ENCODE results near the gene PIK3R2. TPM values are rescaled to one million over a fixed set of nuclear protein-coding genes. Genes with fewer than 3 reads are reported as not detected.

Gene PIK3R2
- total RNA-seq, 1 experiment from 2014 or later, result 37.6 TPM

DNA sequence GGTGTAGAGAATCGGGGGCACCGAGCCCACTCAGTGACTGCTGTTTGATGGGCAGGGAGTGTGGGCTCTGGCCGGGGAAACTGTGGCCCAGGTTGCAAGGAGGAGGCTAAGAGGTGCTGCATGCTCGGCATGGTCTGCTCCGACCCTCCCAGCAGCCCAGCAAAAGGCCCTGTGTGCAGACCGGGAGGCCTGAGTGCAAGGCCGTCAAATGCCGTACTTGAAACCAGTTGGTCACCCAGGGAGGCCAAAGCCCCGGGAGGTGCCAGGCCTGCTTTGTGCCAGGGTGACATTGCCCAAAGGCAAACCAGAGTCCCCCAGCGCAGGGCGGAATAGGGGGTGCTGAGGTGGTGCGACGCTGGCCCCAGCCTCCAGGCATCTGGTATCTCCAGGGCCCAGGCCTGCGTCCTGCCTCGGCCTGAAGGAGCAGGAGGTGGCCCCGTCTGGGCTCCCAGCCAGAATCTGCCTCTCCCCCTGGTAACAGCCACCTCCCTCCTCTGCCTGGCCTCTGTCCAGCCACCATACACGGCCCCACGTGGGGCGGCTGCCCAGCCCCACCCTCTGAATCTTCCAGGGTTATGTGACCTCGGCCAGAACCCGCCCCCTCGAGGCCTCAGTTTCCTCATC is 4.0 kb downstream of the PIK3R2 start:
- TF ChIP-seq POLR2AphosphoS5 (IDR thresholded peaks at IDR 0.05; ENCODE audit: low read depth, low read length), result no peak
- TF ChIP-seq, protein P1, sequence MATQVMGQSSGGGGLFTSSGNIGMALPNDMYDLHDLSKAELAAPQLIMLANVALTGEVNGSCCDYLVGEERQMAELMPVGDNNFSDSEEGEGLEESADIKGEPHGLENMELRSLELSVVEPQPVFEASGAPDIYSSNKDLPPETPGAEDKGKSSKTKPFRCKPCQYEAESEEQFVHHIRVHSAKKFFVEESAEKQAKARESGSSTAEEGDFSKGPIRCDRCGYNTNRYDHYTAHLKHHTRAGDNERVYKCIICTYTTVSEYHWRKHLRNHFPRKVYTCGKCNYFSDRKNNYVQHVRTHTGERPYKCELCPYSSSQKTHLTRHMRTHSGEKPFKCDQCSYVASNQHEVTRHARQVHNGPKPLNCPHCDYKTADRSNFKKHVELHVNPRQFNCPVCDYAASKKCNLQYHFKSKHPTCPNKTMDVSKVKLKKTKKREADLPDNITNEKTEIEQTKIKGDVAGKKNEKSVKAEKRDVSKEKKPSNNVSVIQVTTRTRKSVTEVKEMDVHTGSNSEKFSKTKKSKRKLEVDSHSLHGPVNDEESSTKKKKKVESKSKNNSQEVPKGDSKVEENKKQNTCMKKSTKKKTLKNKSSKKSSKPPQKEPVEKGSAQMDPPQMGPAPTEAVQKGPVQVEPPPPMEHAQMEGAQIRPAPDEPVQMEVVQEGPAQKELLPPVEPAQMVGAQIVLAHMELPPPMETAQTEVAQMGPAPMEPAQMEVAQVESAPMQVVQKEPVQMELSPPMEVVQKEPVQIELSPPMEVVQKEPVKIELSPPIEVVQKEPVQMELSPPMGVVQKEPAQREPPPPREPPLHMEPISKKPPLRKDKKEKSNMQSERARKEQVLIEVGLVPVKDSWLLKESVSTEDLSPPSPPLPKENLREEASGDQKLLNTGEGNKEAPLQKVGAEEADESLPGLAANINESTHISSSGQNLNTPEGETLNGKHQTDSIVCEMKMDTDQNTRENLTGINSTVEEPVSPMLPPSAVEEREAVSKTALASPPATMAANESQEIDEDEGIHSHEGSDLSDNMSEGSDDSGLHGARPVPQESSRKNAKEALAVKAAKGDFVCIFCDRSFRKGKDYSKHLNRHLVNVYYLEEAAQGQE (IDR thresholded peaks at IDR 0.05; ENCODE audit: insufficient read depth in 1 of 2, low read depth in 2 of 2, low read length in 1 of 2), result no peak
- TF ChIP-seq, protein P2, sequence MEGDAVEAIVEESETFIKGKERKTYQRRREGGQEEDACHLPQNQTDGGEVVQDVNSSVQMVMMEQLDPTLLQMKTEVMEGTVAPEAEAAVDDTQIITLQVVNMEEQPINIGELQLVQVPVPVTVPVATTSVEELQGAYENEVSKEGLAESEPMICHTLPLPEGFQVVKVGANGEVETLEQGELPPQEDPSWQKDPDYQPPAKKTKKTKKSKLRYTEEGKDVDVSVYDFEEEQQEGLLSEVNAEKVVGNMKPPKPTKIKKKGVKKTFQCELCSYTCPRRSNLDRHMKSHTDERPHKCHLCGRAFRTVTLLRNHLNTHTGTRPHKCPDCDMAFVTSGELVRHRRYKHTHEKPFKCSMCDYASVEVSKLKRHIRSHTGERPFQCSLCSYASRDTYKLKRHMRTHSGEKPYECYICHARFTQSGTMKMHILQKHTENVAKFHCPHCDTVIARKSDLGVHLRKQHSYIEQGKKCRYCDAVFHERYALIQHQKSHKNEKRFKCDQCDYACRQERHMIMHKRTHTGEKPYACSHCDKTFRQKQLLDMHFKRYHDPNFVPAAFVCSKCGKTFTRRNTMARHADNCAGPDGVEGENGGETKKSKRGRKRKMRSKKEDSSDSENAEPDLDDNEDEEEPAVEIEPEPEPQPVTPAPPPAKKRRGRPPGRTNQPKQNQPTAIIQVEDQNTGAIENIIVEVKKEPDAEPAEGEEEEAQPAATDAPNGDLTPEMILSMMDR (IDR thresholded peaks at IDR 0.05), result no peak
- TF ChIP-seq SIN3A (IDR thresholded peaks at IDR 0.05; ENCODE audit: borderline replicate concordance, insufficient read depth, low read depth, low read length), result no peak
- TF ChIP-seq TCF7L2 (IDR thresholded peaks at IDR 0.05; ENCODE audit: low read depth, low read length), result no peak
- ATAC-seq (0 out of 2 replicates have a peak, but pooled peaks have one; percentile 8), DNase-seq (ENCODE audit: low read depth, low spot score) (no peak)
- intact Hi-C loops (cut with micrococcal nuclease; ENCODE audit: unreplicated experiment), result no loop called here
- ChIA-PET POLR2A (no interaction called here), CTCF (interaction anchor here (0.5 kb wide), 1 partner anchor 50 kb away, joined by 3 read pairs; no protein-coding TSS in a partner anchor)
- H3K36me3 ChIP-seq (ENCODE audit: control insufficient read depth, insufficient read depth, low read length), result peaks cover 2% of the 10 kb centered on the region; the same call in 1 of the 2 replicates
- peak overlapping the region; percentile 48; the same call in 1 of the 2 replicates for H3K27ac ChIP-seq (ENCODE audit: low read length)
- H3K9me3 ChIP-seq (ENCODE audit: control insufficient read depth, insufficient read depth, low read depth, low read length), result no peaks in the 10 kb centered on the region
- TSS peak; percentile 63 for BruUV-seq (replicated peaks)
- no peaks in the 10 kb centered on the region for H3K27me3 ChIP-seq (ENCODE audit: control insufficient read depth, insufficient read depth, low read length)
- H3K4me3 ChIP-seq (ENCODE audit: low read depth in 2 of 2, low read length in 2 of 2), result no peak overlapping the region
- H3K4me1 ChIP-seq (ENCODE audit: control insufficient read depth, insufficient read depth, low read length), result peaks cover 22% of the 10 kb centered on the region
- in situ Hi-C loops (cut with HindIII; ENCODE audit: low pct_unique_long_range_greater_than_20kb, low sequenced_read_pairs), result no loop called here

DNA sequence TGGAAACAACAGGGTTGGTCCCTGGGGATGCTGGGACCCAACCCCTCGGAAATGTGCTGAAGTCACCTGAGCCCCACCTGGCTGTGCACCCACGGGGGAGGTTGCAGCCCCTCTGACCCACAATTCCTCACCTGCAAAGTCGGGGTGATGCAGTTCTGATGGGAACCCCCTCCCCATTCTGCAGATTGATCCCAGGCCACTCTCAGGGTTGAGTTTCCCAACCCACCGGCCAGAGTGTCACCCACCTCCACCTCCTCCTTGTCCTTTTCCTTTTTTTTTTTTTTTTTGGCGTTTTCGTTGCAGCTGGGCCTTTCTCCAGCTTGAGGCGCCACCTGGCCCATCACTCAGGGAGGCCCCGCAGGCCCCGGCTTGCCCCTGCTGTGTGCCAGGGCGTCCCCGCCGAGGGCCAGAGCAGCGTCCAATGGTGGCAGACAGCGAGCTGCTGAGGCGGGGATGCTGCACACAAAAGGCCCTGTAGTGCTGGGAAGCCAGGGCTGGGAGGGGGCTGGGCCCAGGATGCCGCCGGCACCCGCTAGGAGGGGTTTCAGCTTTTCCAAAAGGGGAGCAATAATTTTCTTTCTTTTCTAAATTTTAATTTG is 4.6 kb downstream of the PIK3R2 start:
- Histone ChIP-seq H3K36me3 (ENCODE audit: control insufficient read depth, insufficient read depth, low read length) (peaks cover 2% of the 10 kb centered on the region), H3K4me1 (ENCODE audit: control insufficient read depth, insufficient read depth, low read length) (peaks cover 22% of the 10 kb centered on the region), H3K27me3 (ENCODE audit: control insufficient read depth, insufficient read depth, low read length) (no peaks in the 10 kb centered on the region), H3K27ac (ENCODE audit: low read length) (peak overlapping the region; percentile 39; the same call in 1 of the 2 replicates), H3K9me3 (ENCODE audit: control insufficient read depth, insufficient read depth, low read depth, low read length) (no peaks in the 10 kb centered on the region), H3K4me3 (ENCODE audit: low read depth in 2 of 2, low read length in 2 of 2) (no peak overlapping the region)
- intact Hi-C loops (cut with micrococcal nuclease; ENCODE audit: unreplicated experiment), result no loop called here
- no TSS peak for BruUV-seq (replicated peaks)
- TF ChIP-seq, protein P1 (IDR thresholded peaks at IDR 0.05; ENCODE audit: insufficient read depth in 1 of 2, low read depth in 2 of 2, low read length in 1 of 2), result no peak
- TF ChIP-seq TCF7L2 (IDR thresholded peaks at IDR 0.05; ENCODE audit: low read depth, low read length) (no peak), POLR2AphosphoS5 (IDR thresholded peaks at IDR 0.05; ENCODE audit: low read depth, low read length) (no peak), SIN3A (IDR thresholded peaks at IDR 0.05; ENCODE audit: borderline replicate concordance, insufficient read depth, low read depth, low read length) (no peak)
- TF ChIP-seq, protein P2 (IDR thresholded peaks at IDR 0.05), result no peak
- ChIA-PET CTCF (interaction anchor here (0.5 to 1.0 kb wide), 2 partner anchors 44 to 50 kb away, joined by 3 to 5 read pairs; no protein-coding TSS in a partner anchor), POLR2A (no interaction called here)
- in situ Hi-C loops (cut with HindIII; ENCODE audit: low pct_unique_long_range_greater_than_20kb, low sequenced_read_pairs), result no loop called here
- ATAC-seq, result no peak
- no peak for DNase-seq (ENCODE audit: low read depth, low spot score)

Measured in Panc1 (cell line).